Endothelial cell of umbilical vein (primary cell): ENCODE measurements around the gene PLIN5. TPM values are rescaled to one million over a fixed set of nuclear protein-coding genes. Genes with fewer than 3 reads are reported as not detected.

ENCODE experiments used
- BruUV-seq: library from RNA; stranded (reverse); fragments of 400-500 nt; replicated peaks from 2 replicates; lab custom pipeline; 2021; lab: Mats Ljungman, UMichigan
- CTCF ChIA-PET: fragments of 300-600, 350-600 bp; sonication (Branson Sonifier 250); formaldehyde crosslinking; loops from one replicate; lab custom pipeline; 2021; ENCODE audit warnings: antibody characterized with exemption, inconsistent platforms; lab: Charles Lee
- POLR2A ChIA-PET: fragments of 300-600, 350-600 bp; sonication (Branson Sonifier 250); formaldehyde crosslinking; loops from one replicate; lab custom pipeline; 2021; ENCODE audit warnings: antibody characterized with exemption, inconsistent platforms; lab: Charles Lee
- DNase-seq: peaks from one replicate; pipeline ENCODE4 v3.0.0-alpha.2; 2011; ENCODE audit warnings: low read depth, low spot score
- FAIRE-seq: peaks from 2 replicates; lab custom pipeline; 2011; peaks lifted over from hg19 to GRCh38; lab: Jason Lieb, UNC
- H2AFZ ChIP-seq: 2 replicates; pipeline ENCODE4 v1.6.0; 2012; ENCODE audit warnings: low read depth, low read length, control low read depth, inconsistent platforms
- H3K27ac ChIP-seq: 2 replicates; pipeline ENCODE4 v1.5.1; 2011; ENCODE audit warnings: low read depth, mild to moderate bottlenecking, control low read depth, low read length, moderate library complexity; ENCODE audit not compliant: insufficient read depth
- H3K27me3 ChIP-seq, 2 experiments: 2 replicates each; pipeline versions ENCODE4 v1.6.0 to v1.6.1; 2011; ENCODE audit warnings: low read length in 2 of 2, mixed read lengths in 1 of 2; ENCODE audit not compliant: control insufficient read depth in 2 of 2, insufficient read depth in 2 of 2
- H3K36me3 ChIP-seq, 2 experiments: 2 replicates in 1 of 2; 3 replicates in 1 of 2; pipeline ENCODE4 v1.5.1; 2011; ENCODE audit warnings: low read length in 2 of 2, mild to moderate bottlenecking in 1 of 2, moderate library complexity in 1 of 2; ENCODE audit not compliant: control insufficient read depth in 2 of 2, insufficient read depth in 2 of 2; ENCODE audit errors: extremely low read depth in 1 of 2
- H3K4me1 ChIP-seq: 3 replicates; pipeline ENCODE4 v1.5.1; 2011; ENCODE audit warnings: mild to moderate bottlenecking, low read length; ENCODE audit not compliant: control insufficient read depth, insufficient read depth; ENCODE audit errors: extremely low read depth
- H3K4me2 ChIP-seq: 2 replicates; pipeline ENCODE4 v1.6.1; 2011; ENCODE audit warnings: low read length, control low read depth, mixed read lengths; ENCODE audit not compliant: insufficient read depth
- H3K4me3 ChIP-seq, 3 experiments: fragments of 200-600 bp in 1 of 3; sonication (generic), shearing (Covaris generic) in 1 of 3; replicated peaks in 1 of 3; 2 replicates each; pipeline ENCODE4 v1.5.1; 2011 to 2016; ENCODE audit warnings: control low read depth in 3 of 3, low read length in 3 of 3, mild to moderate bottlenecking in 2 of 3, inconsistent platforms in 1 of 3, low read depth in 1 of 3, moderate library complexity in 1 of 3; ENCODE audit not compliant: insufficient read depth in 1 of 3
- H3K79me2 ChIP-seq: 2 replicates; pipeline ENCODE4 v1.6.0; 2012; ENCODE audit warnings: low read length, inconsistent platforms; ENCODE audit not compliant: control insufficient read depth, insufficient read depth
- H3K9ac ChIP-seq: replicated peaks from 2 replicates; pipeline ENCODE3; 2011; ENCODE audit warnings: low read length, control low read depth; ENCODE audit not compliant: insufficient read depth; ENCODE audit errors: extremely low read depth
- H3K9me1 ChIP-seq: replicated peaks from 3 replicates; pipeline ENCODE4 v1.6.0; 2011; ENCODE audit warnings: mild to moderate bottlenecking, low read length; ENCODE audit not compliant: control insufficient read depth, insufficient read depth; ENCODE audit errors: extremely low read depth
- H3K9me3 ChIP-seq: replicated peaks from 2 replicates; pipeline ENCODE4 v1.5.1; 2012; ENCODE audit warnings: low read length, inconsistent platforms; ENCODE audit not compliant: control insufficient read depth, insufficient read depth
- H4K20me1 ChIP-seq: replicated peaks from 2 replicates; pipeline ENCODE3; 2011; ENCODE audit warnings: mild to moderate bottlenecking, low read length; ENCODE audit not compliant: control insufficient read depth, insufficient read depth; ENCODE audit errors: extremely low read depth
- EZH2 ChIP-seq: IDR thresholded peaks from 2 replicates; pipeline ENCODE4 v1.6.1; 2012; ENCODE audit warnings: borderline replicate concordance, low read depth, mild to moderate bottlenecking, moderate library complexity, low read length, inconsistent platforms; ENCODE audit not compliant: severe bottlenecking
- FOS ChIP-seq: IDR thresholded peaks from 2 replicates; pipeline ENCODE4 v1.6.1; 2011; ENCODE audit warnings: mild to moderate bottlenecking, low read length, moderate library complexity, borderline replicate concordance; ENCODE audit not compliant: insufficient read depth
- GATA2 ChIP-seq: IDR thresholded peaks from 2 replicates; pipeline ENCODE4 v1.7.0; 2011; ENCODE audit warnings: low read depth, mild to moderate bottlenecking, moderate library complexity, mixed read lengths, low read length; ENCODE audit not compliant: insufficient read length, insufficient read depth
- JUN ChIP-seq: IDR thresholded peaks from 2 replicates; pipeline ENCODE4 v1.6.1; 2011; ENCODE audit warnings: borderline replicate concordance, low read depth; ENCODE audit not compliant: insufficient read length, insufficient read depth
- MYC ChIP-seq: IDR thresholded peaks from one replicate; pipeline ENCODE4 v1.6.1; 2011; ENCODE audit warnings: mild to moderate bottlenecking, low read depth, low read length
- POLR2A ChIP-seq: IDR thresholded peaks from 2 replicates; pipeline ENCODE4 v1.6.1; 2012; ENCODE audit warnings: low read depth, mild to moderate bottlenecking, control low read depth, low read length
- dilution Hi-C: fragments of 300-500 bp; cut with MboI; formaldehyde crosslinking; loops from one replicate; pipeline ENCODE4 v1.15.0; 2019; ENCODE audit warnings: low sequenced_read_pairs; ENCODE audit not compliant: extremely low pct_ligation_motif_present
- intact Hi-C: fragments of 100-400 bp; cut with micrococcal nuclease; formaldehyde crosslinking; loops from one replicate; pipeline ENCODE4 v1.10.0; 2022
- polyA plus RNA-seq, 4 experiments: library from polyadenylated mRNA; depleted of rRNA in 3 of 4; stranded (reverse) in 3 of 4; unstranded in 1 of 4; fragments of >200 nt; gene quantifications; 2 replicates each; pipeline versions ENCODE4 v1.2.1 to v1.2.3, GENCODE V29; 2011 to 2012; ENCODE audit warnings: missing spikeins in 1 of 4
- total RNA-seq: library from RNA; stranded (reverse); gene quantifications from 2 replicates; pipeline ENCODE4 v1.2.3, GENCODE V29; 2021
- TF ChIP-seq, protein P1 (sequence below), 2 donors: IDR thresholded peaks; 1 replicate in 1 of 2; 2 replicates in 1 of 2; pipeline ENCODE4 v1.5.1; 2011; ENCODE audit warnings: low read length in 2 of 2, mild to moderate bottlenecking in 2 of 2, moderate library complexity in 2 of 2, control low read depth in 1 of 2, inconsistent platforms in 1 of 2, low read depth in 1 of 2; ENCODE audit not compliant: insufficient read depth in 1 of 2; ENCODE audit errors: extremely low read depth in 1 of 2

Gene PLIN5
- total and polyA plus RNA-seq, 2 donors (not counting 3 experiments of a cell fraction or from before 2014, with no cell fraction given): 0.17 to 0.24 TPM

DNA sequence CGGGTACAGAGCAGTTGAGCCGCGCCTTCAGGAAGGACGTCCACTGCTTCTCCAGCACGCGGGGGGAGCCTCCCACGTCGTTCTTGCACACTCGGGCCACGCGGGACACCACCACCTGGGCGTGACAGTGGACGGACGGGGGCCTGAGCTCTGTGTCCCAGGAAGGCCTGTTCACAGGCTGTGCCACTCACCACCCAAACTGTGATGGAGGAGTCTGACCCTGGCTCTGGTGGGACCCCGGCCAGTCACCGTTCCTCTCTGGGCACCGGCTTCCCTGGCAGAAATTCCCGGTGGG is 17.4 kb upstream of the PLIN5 start:
- H3K9ac ChIP-seq: no peak overlapping the region
- H3K4me1 ChIP-seq: peaks cover 3% of the 10 kb centered on the region
- H3K9me1 ChIP-seq: no peaks in the 10 kb centered on the region
- intact Hi-C loops (no loop called here), dilution Hi-C loops (no loop called here)
- BruUV-seq: no TSS peak
- FAIRE-seq (no peak), DNase-seq (no peak)
- no peaks in the 10 kb centered on the region for H4K20me1 ChIP-seq
- no peak for TF ChIP-seq FOS
- no peak for TF ChIP-seq MYC
- no peak for TF ChIP-seq POLR2A
- no peak for TF ChIP-seq GATA2
- TF ChIP-seq JUN: no peak
- TF ChIP-seq, protein P1, sequence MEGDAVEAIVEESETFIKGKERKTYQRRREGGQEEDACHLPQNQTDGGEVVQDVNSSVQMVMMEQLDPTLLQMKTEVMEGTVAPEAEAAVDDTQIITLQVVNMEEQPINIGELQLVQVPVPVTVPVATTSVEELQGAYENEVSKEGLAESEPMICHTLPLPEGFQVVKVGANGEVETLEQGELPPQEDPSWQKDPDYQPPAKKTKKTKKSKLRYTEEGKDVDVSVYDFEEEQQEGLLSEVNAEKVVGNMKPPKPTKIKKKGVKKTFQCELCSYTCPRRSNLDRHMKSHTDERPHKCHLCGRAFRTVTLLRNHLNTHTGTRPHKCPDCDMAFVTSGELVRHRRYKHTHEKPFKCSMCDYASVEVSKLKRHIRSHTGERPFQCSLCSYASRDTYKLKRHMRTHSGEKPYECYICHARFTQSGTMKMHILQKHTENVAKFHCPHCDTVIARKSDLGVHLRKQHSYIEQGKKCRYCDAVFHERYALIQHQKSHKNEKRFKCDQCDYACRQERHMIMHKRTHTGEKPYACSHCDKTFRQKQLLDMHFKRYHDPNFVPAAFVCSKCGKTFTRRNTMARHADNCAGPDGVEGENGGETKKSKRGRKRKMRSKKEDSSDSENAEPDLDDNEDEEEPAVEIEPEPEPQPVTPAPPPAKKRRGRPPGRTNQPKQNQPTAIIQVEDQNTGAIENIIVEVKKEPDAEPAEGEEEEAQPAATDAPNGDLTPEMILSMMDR (IDR thresholded peaks at IDR 0.05; ENCODE audit: extremely low read depth in 1 of 2, insufficient read depth in 1 of 2, low read depth in 1 of 2, low read length in 2 of 2): no peak
- ChIA-PET CTCF (no interaction called here), POLR2A (no interaction called here)
- H3K79me2 ChIP-seq: peaks cover under 1% of the 10 kb centered on the region
- H3K4me2 ChIP-seq: no peak overlapping the region
- H3K4me3 ChIP-seq: no peak overlapping the region
- no peaks in the 10 kb centered on the region for H3K9me3 ChIP-seq
- H3K36me3 ChIP-seq: peaks cover 20 to 67% of the 10 kb centered on the region in 2 experiments
- no peak overlapping the region for H3K27ac ChIP-seq
- no peaks in the 10 kb centered on the region for H3K27me3 ChIP-seq
- H2AFZ ChIP-seq: no peak overlapping the region

DNA sequence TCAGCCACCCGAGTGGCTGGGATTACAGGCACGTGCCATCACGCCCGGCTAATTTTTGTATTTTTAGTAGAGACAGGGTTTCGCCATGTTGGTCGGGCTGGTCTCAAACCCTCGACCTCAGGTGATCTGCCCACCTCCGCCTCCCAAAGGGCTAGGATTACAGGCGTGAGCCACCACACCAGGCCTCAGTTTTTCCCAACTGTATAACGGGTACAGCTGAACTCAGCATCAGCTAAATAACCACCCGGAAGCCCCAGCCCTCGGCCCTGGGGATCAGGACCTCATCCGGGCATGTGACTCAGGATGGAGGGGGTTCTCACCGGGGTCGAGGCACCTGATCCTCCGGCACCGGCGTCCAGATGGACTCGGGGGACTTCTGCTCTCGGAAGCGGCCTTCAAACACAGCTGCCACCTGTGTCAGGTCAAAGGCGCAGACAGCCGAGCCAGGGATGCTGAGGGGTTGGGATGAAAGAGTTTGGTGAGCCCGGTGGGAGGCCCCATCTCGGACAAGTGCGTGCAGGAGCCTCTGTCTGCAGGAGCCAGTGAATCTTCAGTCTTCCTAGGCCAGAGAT is 15.5 kb upstream of the PLIN5 start:
- POLR2A ChIA-PET: no interaction called here

More for the DNA sequence above, 15.5 kb upstream of the PLIN5 start:
- DNase-seq (no peak), FAIRE-seq (no peak)
- dilution Hi-C loops: no loop called here
- Histone ChIP-seq H3K27me3 (no peaks in the 10 kb centered on the region), H3K4me3 (no peak overlapping the region), H3K9ac (no peak overlapping the region), H3K9me3 (no peaks in the 10 kb centered on the region), H3K4me1 (no peaks in the 10 kb centered on the region), H3K79me2 (no peaks in the 10 kb centered on the region), H3K9me1 (no peaks in the 10 kb centered on the region), H2AFZ (no peak overlapping the region), H3K4me2 (no peak overlapping the region), H4K20me1 (no peaks in the 10 kb centered on the region), H3K27ac (no peak overlapping the region), H3K36me3 (peaks cover 20 to 67% of the 10 kb centered on the region in 2 experiments)
- CTCF ChIA-PET: interaction anchor here (1.0 kb wide), 1 partner anchor 83 kb away, joined by 4 read pairs; no protein-coding TSS in a partner anchor
- intact Hi-C loops: no loop called here
- no TSS peak for BruUV-seq
- TF ChIP-seq, protein P1 (IDR thresholded peaks at IDR 0.05; ENCODE audit: extremely low read depth in 1 of 2, insufficient read depth in 1 of 2, low read depth in 1 of 2, low read length in 2 of 2): no peak
- no peak for TF ChIP-seq EZH2
- TF ChIP-seq POLR2A: no peak
- no peak for TF ChIP-seq GATA2
